H9 (cell line): ENCODE measurements around the gene DSN1. TPM values are rescaled to one million over a fixed set of nuclear protein-coding genes. Genes with fewer than 3 reads are reported as not detected.

Experiments used
- DNase-seq: peaks from one replicate; pipeline ENCODE4 v3.0.0-alpha.2; 2017
- H2AFZ ChIP-seq: one replicate; pipeline ENCODE4 v1.6.1; 2013; ENCODE audit warnings: mild to moderate bottlenecking, low read length, control low read depth, moderate library complexity
- H2AK5ac ChIP-seq: 2 replicates; pipeline ENCODE4 v1.6.1; 2013; ENCODE audit warnings: low read length, control low read depth, mixed read lengths; ENCODE audit not compliant: insufficient read length
- H2BK120ac ChIP-seq: one replicate; pipeline ENCODE4 v1.6.1; 2013; ENCODE audit warnings: low read depth, mild to moderate bottlenecking, low read length, control low read depth, inconsistent platforms; ENCODE audit not compliant: poor library complexity, severe bottlenecking
- H2BK12ac ChIP-seq: 2 replicates; pipeline ENCODE4 v1.6.1; 2013; ENCODE audit warnings: low read length, control low read depth, mixed read lengths, low read depth; ENCODE audit not compliant: insufficient read length
- H2BK15ac ChIP-seq: 2 replicates; pipeline ENCODE4 v1.6.1; 2013; ENCODE audit warnings: low read depth, low read length, control low read depth
- H2BK20ac ChIP-seq: one replicate; pipeline ENCODE4 v1.6.1; 2013; ENCODE audit warnings: low read depth, mild to moderate bottlenecking, low read length, control low read depth, inconsistent platforms; ENCODE audit not compliant: poor library complexity, severe bottlenecking
- H2BK5ac ChIP-seq: 2 replicates; pipeline ENCODE4 v1.6.1; 2013; ENCODE audit warnings: low read length, control low read depth, mixed read lengths; ENCODE audit not compliant: insufficient read length
- H3K14ac ChIP-seq: 2 replicates; pipeline ENCODE4 v1.6.1; 2013; ENCODE audit warnings: low read length, control low read depth; ENCODE audit not compliant: insufficient read depth
- H3K18ac ChIP-seq: 2 replicates; pipeline ENCODE4 v1.6.1; 2013; ENCODE audit warnings: low read depth, mild to moderate bottlenecking, mixed read lengths, low read length, control low read depth; ENCODE audit not compliant: insufficient read length
- H3K23ac ChIP-seq: 2 replicates; pipeline ENCODE4 v1.6.1; 2013; ENCODE audit warnings: low read length, control low read depth, mixed read lengths, low read depth; ENCODE audit not compliant: insufficient read length
- H3K23me2 ChIP-seq: 2 replicates; pipeline ENCODE4 v1.6.1; 2013; ENCODE audit warnings: low read depth, mild to moderate bottlenecking, mixed read lengths, low read length, control low read depth; ENCODE audit not compliant: insufficient read length, poor library complexity, severe bottlenecking
- H3K27ac ChIP-seq: 2 replicates; pipeline ENCODE4 v1.5.1; 2013; ENCODE audit warnings: low read length, control low read depth, mixed read lengths, low read depth; ENCODE audit not compliant: insufficient read length
- H3K27me3 ChIP-seq: 2 replicates; pipeline ENCODE4 v1.6.1; 2013; ENCODE audit warnings: low read length, control low read depth, inconsistent platforms; ENCODE audit not compliant: insufficient read depth
- H3K4ac ChIP-seq: 2 replicates; pipeline ENCODE4 v1.6.1; 2013; ENCODE audit warnings: low read depth, mild to moderate bottlenecking, control low read depth, inconsistent platforms, low read length, moderate library complexity
- H3K4me1 ChIP-seq: 2 replicates; pipeline ENCODE4 v1.6.1; 2013; ENCODE audit warnings: low read length, control low read depth, inconsistent platforms; ENCODE audit not compliant: insufficient read depth
- H3K4me2 ChIP-seq: 2 replicates; pipeline ENCODE4 v1.6.1; 2013; ENCODE audit warnings: low read length, control low read depth, mixed read lengths; ENCODE audit not compliant: insufficient read length, insufficient read depth
- H3K56ac ChIP-seq: 2 replicates; pipeline ENCODE4 v1.6.1; 2013; ENCODE audit warnings: low read depth, mild to moderate bottlenecking, mixed read lengths, low read length, control low read depth; ENCODE audit not compliant: insufficient read length
- H3K79me1 ChIP-seq: 2 replicates; pipeline ENCODE4 v1.6.1; 2013; ENCODE audit warnings: low read depth, mild to moderate bottlenecking, moderate library complexity, low read length, control low read depth, inconsistent platforms; ENCODE audit not compliant: insufficient read depth, poor library complexity, severe bottlenecking
- H3K79me2 ChIP-seq: 2 replicates; pipeline ENCODE4 v1.6.1; 2013; ENCODE audit warnings: low read length, control low read depth, inconsistent platforms; ENCODE audit not compliant: insufficient read depth
- H3K9ac ChIP-seq: 2 replicates; pipeline ENCODE4 v1.6.1; 2013; ENCODE audit warnings: low read length, control low read depth, mixed read lengths; ENCODE audit not compliant: insufficient read length; ENCODE audit errors: extremely low read depth
- H3K9me3 ChIP-seq: one replicate; pipeline ENCODE4 v1.6.1; 2013; ENCODE audit warnings: low read depth, low read length, inconsistent platforms; ENCODE audit not compliant: control insufficient read depth
- H3T11ph ChIP-seq: one replicate; pipeline ENCODE4 v1.6.1; 2013; ENCODE audit warnings: mild to moderate bottlenecking, low read length, control low read depth, inconsistent platforms
- H4K20me1 ChIP-seq: one replicate; pipeline ENCODE4 v1.6.1; 2013; ENCODE audit not compliant: control insufficient read depth, insufficient read length, insufficient read depth
- H4K5ac ChIP-seq: 2 replicates; pipeline ENCODE4 v1.6.1; 2013; ENCODE audit warnings: low read depth, mild to moderate bottlenecking, mixed read lengths, low read length, control low read depth; ENCODE audit not compliant: insufficient read length
- H4K8ac ChIP-seq: replicated peaks from 2 replicates; pipeline ENCODE4 v1.6.1; 2013; ENCODE audit warnings: low read length, control low read depth, mixed read lengths, low read depth; ENCODE audit not compliant: insufficient read length
- H4K91ac ChIP-seq: 2 replicates; pipeline ENCODE4 v1.6.1; 2013; ENCODE audit warnings: low read depth, mild to moderate bottlenecking, moderate library complexity, mixed read lengths, low read length, control low read depth; ENCODE audit not compliant: insufficient read length
- H3K27ac Mint-ChIP-seq, 3 experiments: 2 replicates in 2 of 3; 3 replicates in 1 of 3; pipeline ENCODE4 v1.8.0; 2020 to 2021; ENCODE audit warnings: mixed read lengths in 3 of 3, mild to moderate bottlenecking in 1 of 3, moderate library complexity in 1 of 3
- H3K27me3 Mint-ChIP-seq: 2 replicates; pipeline ENCODE4 v1.8.0; 2021; ENCODE audit warnings: low read depth, mild to moderate bottlenecking, moderate library complexity, mixed read lengths
- H3K36me3 Mint-ChIP-seq, 3 experiments: 2 replicates in 2 of 3; 3 replicates in 1 of 3; pipeline ENCODE4 v1.8.0; 2020 to 2021; ENCODE audit warnings: low read depth in 3 of 3, mixed read lengths in 3 of 3; ENCODE audit not compliant: insufficient read depth in 1 of 3
- H3K4me1 Mint-ChIP-seq, 2 experiments: 2 replicates each; pipeline ENCODE4 v1.8.0; 2020; ENCODE audit warnings: mixed read lengths in 2 of 2
- H3K4me3 Mint-ChIP-seq, 2 experiments: 2 replicates in 1 of 2; 3 replicates in 1 of 2; pipeline ENCODE4 v1.8.0; 2020 to 2021; ENCODE audit warnings: mild to moderate bottlenecking in 2 of 2, mixed read lengths in 2 of 2, moderate library complexity in 1 of 2
- H3K9me3 Mint-ChIP-seq, 2 experiments: 2 replicates in 1 of 2; 3 replicates in 1 of 2; pipeline ENCODE4 v1.8.0; 2020; ENCODE audit warnings: mild to moderate bottlenecking in 2 of 2, mixed read lengths in 2 of 2, moderate library complexity in 1 of 2
- WGBS: extraction: QIAGEN DNeasy Blood & Tissue Kit; methylation state at CpG from one replicate; pipeline ENCODE4 v1.1.7; 2013; ENCODE audit warnings: missing lambda C conversion rate, low lambda C conversion rate, mixed read lengths; ENCODE audit not compliant: insufficient read length; ENCODE audit errors: extremely low coverage; 5-methylcytosine and 5-hydroxymethylcytosine counted together
- total RNA-seq: library from RNA; stranded (reverse); gene quantifications from 2 replicates; pipeline ENCODE4 v1.2.1, GENCODE V29; 2021
- TF ChIP-seq, protein P1 (sequence below): fragments of 200-600 bp; sonication (generic); conservative IDR thresholded peaks from 3 replicates; pipeline ENCODE4 v1.8.0; 2021; ENCODE audit warnings: antibody characterized with exemption, mild to moderate bottlenecking

DSN1 gene
- total RNA-seq, 1 experiment from 2014 or later = 22.8 TPM

DNA sequence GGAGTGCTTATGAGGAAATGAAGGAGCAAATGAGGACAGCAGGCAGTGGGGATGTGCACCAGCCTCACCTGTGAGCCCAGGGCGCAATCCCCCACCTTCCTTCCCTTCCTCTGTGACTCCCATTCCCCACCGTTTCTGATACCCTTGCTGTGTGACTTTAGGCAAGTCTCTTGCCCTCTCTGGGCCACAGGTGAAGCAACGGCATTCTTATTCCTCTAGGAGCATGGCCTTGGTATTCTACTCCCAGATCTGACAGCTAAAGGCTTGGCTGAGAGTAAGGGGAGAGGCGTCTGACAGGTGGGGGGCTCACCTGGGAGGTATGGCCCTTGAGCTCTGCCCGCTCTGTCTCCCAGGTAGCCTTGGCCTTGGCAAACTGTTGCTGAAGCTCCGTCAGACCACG lies 30.9 kb upstream of the DSN1 start:
- Histone ChIP-seq H2BK20ac (no peak overlapping the region), H3K27ac (no peak overlapping the region), H3K23ac (no peak overlapping the region), H3K18ac (no peak overlapping the region), H3K23me2 (no peaks in the 10 kb centered on the region), H3K4me1 (no peaks in the 10 kb centered on the region), H2AK5ac (no peak overlapping the region), H3K4ac (no peak overlapping the region), H3K9me3 (no peaks in the 10 kb centered on the region), H2BK12ac (no peak overlapping the region), H3K79me1 (no peaks in the 10 kb centered on the region), H4K20me1 (no peaks in the 10 kb centered on the region), H3K14ac (no peak overlapping the region), H3K27me3 (no peaks in the 10 kb centered on the region), H3K79me2 (no peaks in the 10 kb centered on the region), H4K91ac (no peak overlapping the region), H2BK15ac (no peak overlapping the region), H2AFZ (no peak overlapping the region), H3K4me2 (no peak overlapping the region), H4K5ac (no peak overlapping the region), H2BK120ac (no peak overlapping the region), H4K8ac (no peak overlapping the region), H3T11ph (no peak overlapping the region), H3K56ac (no peak overlapping the region), H3K9ac (no peak overlapping the region), H2BK5ac (no peak overlapping the region)
- no peak overlapping the region; a peak in 1 of 7 replicates for H3K27ac Mint-ChIP-seq
- peaks cover 19 to 84% (median 81%) of the 10 kb centered on the region in 3 experiments; a peak in 6 of 7 replicates for H3K36me3 Mint-ChIP-seq
- DNase-seq = no peak
- H3K4me1 Mint-ChIP-seq = 0 out of 4 replicates have a peak, but pooled peaks cover 0 to 2% of the 10 kb centered on the region in 2 experiments
- WGBS = no CpG with 5 or more reads among the region's 7 CpGs
- TF ChIP-seq, protein P1, sequence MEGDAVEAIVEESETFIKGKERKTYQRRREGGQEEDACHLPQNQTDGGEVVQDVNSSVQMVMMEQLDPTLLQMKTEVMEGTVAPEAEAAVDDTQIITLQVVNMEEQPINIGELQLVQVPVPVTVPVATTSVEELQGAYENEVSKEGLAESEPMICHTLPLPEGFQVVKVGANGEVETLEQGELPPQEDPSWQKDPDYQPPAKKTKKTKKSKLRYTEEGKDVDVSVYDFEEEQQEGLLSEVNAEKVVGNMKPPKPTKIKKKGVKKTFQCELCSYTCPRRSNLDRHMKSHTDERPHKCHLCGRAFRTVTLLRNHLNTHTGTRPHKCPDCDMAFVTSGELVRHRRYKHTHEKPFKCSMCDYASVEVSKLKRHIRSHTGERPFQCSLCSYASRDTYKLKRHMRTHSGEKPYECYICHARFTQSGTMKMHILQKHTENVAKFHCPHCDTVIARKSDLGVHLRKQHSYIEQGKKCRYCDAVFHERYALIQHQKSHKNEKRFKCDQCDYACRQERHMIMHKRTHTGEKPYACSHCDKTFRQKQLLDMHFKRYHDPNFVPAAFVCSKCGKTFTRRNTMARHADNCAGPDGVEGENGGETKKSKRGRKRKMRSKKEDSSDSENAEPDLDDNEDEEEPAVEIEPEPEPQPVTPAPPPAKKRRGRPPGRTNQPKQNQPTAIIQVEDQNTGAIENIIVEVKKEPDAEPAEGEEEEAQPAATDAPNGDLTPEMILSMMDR = no peak
- H3K4me3 Mint-ChIP-seq = no peak overlapping the region; a peak in 1 of 5 replicates
- no peaks in the 10 kb centered on the region for H3K27me3 Mint-ChIP-seq
- H3K9me3 Mint-ChIP-seq = no peaks in the 10 kb centered on the region
